ENCODE measurements around the gene HIP1. TPM values are rescaled to one million over a fixed set of nuclear protein-coding genes. Genes with fewer than 3 reads are reported as not detected.
"Not testable (repeated sequence)": the region's sequence is repeated elsewhere in the genome, so short reads cannot be mapped to it uniquely, and the experiment has no call there.

Gene HIP1
- total and polyA plus RNA-seq, 5 experiments from 2014 or later = 0.13 to 2.1 (median 1.6) TPM

- POLR2A ChIA-PET = interaction anchor here (0.6 kb wide), 1 partner anchor 101 kb away, joined by 5 read pairs; no protein-coding TSS in a partner anchor
- H3K9me3 Mint-ChIP-seq = peaks cover 0 to 2% (median 0%) of the 10 kb centered on the region in 9 donors
- ATAC-seq = peak; percentile 45 to 50
Observed at GRCh38 chr7:75639071-75639885, 99.5 kb downstream of the HIP1 start.

GRCh38 chr7:75638594-75639070 is 100.1 kb downstream of the HIP1 start:
- H3K36me3 Mint-ChIP-seq = no peaks in the 10 kb centered on the region
- H3K9me3 Mint-ChIP-seq = peaks cover 0 to 2% (median 0%) of the 10 kb centered on the region in 9 donors
- POLR2A ChIA-PET = no interaction called here
- H3K27me3 Mint-ChIP-seq = no peaks in the 10 kb centered on the region
- H3K27ac Mint-ChIP-seq = peak overlapping the region in 1 of 10 donors; percentile 58
- peak in 1 of 10 donors; percentile 11 for DNase-seq
- H3K4me3 Mint-ChIP-seq = peak overlapping the region; percentile 49 to 83 (median 68)
- ATAC-seq = peak; percentile 11 to 20
- peaks cover 7 to 20% (median 16%) of the 10 kb centered on the region in 4 donors for H3K4me1 Mint-ChIP-seq

More at GRCh38 chr7:75639071-75639885, 99.5 kb downstream of the HIP1 start:
- Mint-ChIP-seq H3K36me3 (no peaks in the 10 kb centered on the region), H3K4me1 (peaks cover 7 to 20% (median 16%) of the 10 kb centered on the region in 4 donors), H3K4me3 (peak overlapping the region; percentile 77 to 93 (median 86)), H3K27me3 (no peaks in the 10 kb centered on the region), H3K27ac (peak overlapping the region in 7 of 10 donors; percentile 9 to 90 (median 67))
- peak in 9 of 10 donors; percentile 2 to 74 (median 24) for DNase-seq

- peak overlapping the region in 5 of 10 donors; percentile 4 to 83 (median 56) for H3K27ac Mint-ChIP-seq
Observed at GRCh38 chr7:75637854-75638593, 100.7 kb downstream of the HIP1 start.

GRCh38 chr7:75635036-75635435 is 103.7 kb downstream of the HIP1 start:
- DNase-seq (no peak), ATAC-seq (no peak)
- H3K4me3 Mint-ChIP-seq = no peak overlapping the region
- peaks cover 0 to 2% (median 0%) of the 10 kb centered on the region in 5 donors for H3K27me3 Mint-ChIP-seq
- POLR2A ChIA-PET = no interaction called here
- peaks cover 4 to 22% (median 11%) of the 10 kb centered on the region in 4 donors for H3K4me1 Mint-ChIP-seq
- no peaks in the 10 kb centered on the region for H3K36me3 Mint-ChIP-seq
- peaks cover 0 to 2% (median 0%) of the 10 kb centered on the region in 9 donors for H3K9me3 Mint-ChIP-seq
- peak overlapping the region in 1 of 10 donors; percentile 52 for H3K27ac Mint-ChIP-seq

More at GRCh38 chr7:75637854-75638593, 100.7 kb downstream of the HIP1 start:
- H3K27me3 Mint-ChIP-seq = no peaks in the 10 kb centered on the region
- H3K4me3 Mint-ChIP-seq = peak overlapping the region; percentile 49 to 83 (median 68)
- peak in 1 of 2 donors; percentile 18 for ATAC-seq
- H3K36me3 Mint-ChIP-seq = no peaks in the 10 kb centered on the region
- peaks cover 7 to 20% (median 16%) of the 10 kb centered on the region in 4 donors for H3K4me1 Mint-ChIP-seq
- H3K9me3 Mint-ChIP-seq = peaks cover 0 to 2% (median 0%) of the 10 kb centered on the region in 9 donors
- POLR2A ChIA-PET = interaction anchor here (0.5 kb wide), 1 partner anchor 83 kb away, joined by 3 read pairs; no protein-coding TSS in a partner anchor
- no peak for DNase-seq

- H3K27me3 Mint-ChIP-seq, H3K4me3 Mint-ChIP-seq, POLR2A ChIA-PET, ATAC-seq, DNase-seq, H3K4me1 Mint-ChIP-seq, H3K27ac Mint-ChIP-seq: not testable (repeated sequence)
- Mint-ChIP-seq H3K36me3 (peaks cover 0 to 12% (median 6%) of the 10 kb centered on the region in 3 donors), H3K9me3 (peaks cover 0 to 18% (median 5%) of the 10 kb centered on the region in 9 donors)
Observed at GRCh38 chr7:75632587-75632986, 106.2 kb downstream of the HIP1 start.

GRCh38 chr7:75631711-75632110 is 107.0 kb downstream of the HIP1 start:
- Mint-ChIP-seq H3K4me1 (peaks cover 0 to 8% (median 0%) of the 10 kb centered on the region in 4 donors), H3K27me3 (peaks cover 0 to 2% (median 0%) of the 10 kb centered on the region in 5 donors), H3K4me3 (no peak overlapping the region), H3K36me3 (peaks cover 0 to 15% (median 13%) of the 10 kb centered on the region in 3 donors), H3K27ac (peak overlapping the region in 1 of 10 donors; percentile 22), H3K9me3 (peaks cover 3 to 25% (median 7%) of the 10 kb centered on the region in 9 donors)
- DNase-seq = no peak
- no peak for ATAC-seq
- POLR2A ChIA-PET = no interaction called here

GRCh38 chr7:75630549-75630948 is 108.2 kb downstream of the HIP1 start:
- H3K4me1 Mint-ChIP-seq = peaks cover 0 to 8% (median 0%) of the 10 kb centered on the region in 4 donors
- peaks cover 4 to 33% (median 13%) of the 10 kb centered on the region in 9 donors for H3K9me3 Mint-ChIP-seq
- no peak for DNase-seq
- no peak overlapping the region for H3K4me3 Mint-ChIP-seq
- H3K27me3 Mint-ChIP-seq = peaks cover 0 to 2% (median 0%) of the 10 kb centered on the region in 5 donors
- no peak for ATAC-seq
- peaks cover 0 to 23% (median 16%) of the 10 kb centered on the region in 3 donors for H3K36me3 Mint-ChIP-seq
- POLR2A ChIA-PET = no interaction called here
- no peak overlapping the region for H3K27ac Mint-ChIP-seq

- H3K27me3 Mint-ChIP-seq = peaks cover 0 to 2% (median 0%) of the 10 kb centered on the region in 5 donors
- H3K4me1 Mint-ChIP-seq = peaks cover 0 to 15% (median 0%) of the 10 kb centered on the region in 4 donors
- POLR2A ChIA-PET = interaction anchor here (1.5 kb wide), 1 partner anchor 11 kb away, joined by 4 read pairs; no protein-coding TSS in a partner anchor
- no peak for DNase-seq
- no peak overlapping the region for H3K4me3 Mint-ChIP-seq
- H3K27ac Mint-ChIP-seq = no peak overlapping the region
- ATAC-seq = no peak
- H3K36me3 Mint-ChIP-seq = peaks cover 0 to 23% (median 16%) of the 10 kb centered on the region in 3 donors
- H3K9me3 Mint-ChIP-seq = peaks cover 4 to 33% (median 13%) of the 10 kb centered on the region in 9 donors
Observed at GRCh38 chr7:75629044-75629443, 109.7 kb downstream of the HIP1 start.

- Mint-ChIP-seq H3K36me3 (peaks cover 0 to 23% (median 16%) of the 10 kb centered on the region in 3 donors), H3K27me3 (peaks cover 0 to 5% (median 0%) of the 10 kb centered on the region in 5 donors), H3K9me3 (peaks cover 4 to 33% (median 13%) of the 10 kb centered on the region in 9 donors), H3K4me3 (no peak overlapping the region), H3K27ac (no peak overlapping the region), H3K4me1 (peaks cover 0 to 23% (median 0%) of the 10 kb centered on the region in 4 donors)
- DNase-seq (no peak), ATAC-seq (no peak)
- POLR2A ChIA-PET = interaction anchor here (1.5 kb wide), 1 partner anchor 10 kb away, joined by 4 read pairs; no protein-coding TSS in a partner anchor
Observed at GRCh38 chr7:75628055-75628454, 110.7 kb downstream of the HIP1 start.

GRCh38 chr7:75626954-75627353 is 111.8 kb downstream of the HIP1 start:
- peaks cover 4 to 33% (median 13%) of the 10 kb centered on the region in 9 donors for H3K9me3 Mint-ChIP-seq
- DNase-seq (no peak), ATAC-seq (no peak)
- H3K4me1 Mint-ChIP-seq = peaks cover 0 to 27% (median 0%) of the 10 kb centered on the region in 4 donors
- H3K36me3 Mint-ChIP-seq = peaks cover 0 to 23% (median 16%) of the 10 kb centered on the region in 3 donors
- POLR2A ChIA-PET = no interaction called here
- H3K4me3 Mint-ChIP-seq = no peak overlapping the region
- no peak overlapping the region for H3K27ac Mint-ChIP-seq
- peaks cover 0 to 5% (median 0%) of the 10 kb centered on the region in 5 donors for H3K27me3 Mint-ChIP-seq

GRCh38 chr7:75625868-75626267 is 112.9 kb downstream of the HIP1 start:
- POLR2A ChIA-PET = interaction anchor here (0.6 kb wide), 1 partner anchor 10 kb away, joined by 4 read pairs; no protein-coding TSS in a partner anchor
- H3K4me1 Mint-ChIP-seq = peaks cover 0 to 31% (median under 1%) of the 10 kb centered on the region in 4 donors
- ATAC-seq (no peak), DNase-seq (no peak)
- H3K27me3 Mint-ChIP-seq = peaks cover 0 to 3% (median 0%) of the 10 kb centered on the region in 5 donors
- no peak overlapping the region for H3K4me3 Mint-ChIP-seq
- no peak overlapping the region for H3K27ac Mint-ChIP-seq
- peaks cover 4 to 33% (median 13%) of the 10 kb centered on the region in 9 donors for H3K9me3 Mint-ChIP-seq
- H3K36me3 Mint-ChIP-seq = peaks cover 0 to 23% (median 16%) of the 10 kb centered on the region in 3 donors

Data from naive thymus-derived CD8-positive, alpha-beta T cell (primary cell).